ENCODE data around the gene TRMT5.

TRMT5 gene

GRCh38 chr14:60981633-60982455 lies 965 bp upstream of the TRMT5 start:
- H3K4me3 ChIP-seq (ENCODE audit: low read depth in 1 of 2, low read length in 2 of 2) = peak overlapping the region; percentile 84 to 93
- H3K9me3 ChIP-seq (ENCODE audit: insufficient read depth, low read length, severe bottlenecking) = no peaks in the 10 kb centered on the region
- TF ChIP-seq EZH2 (IDR thresholded peaks at IDR 0.05; ENCODE audit: borderline replicate concordance, low read depth, low read length, severe bottlenecking) (no peak), CTCF (IDR thresholded peaks at IDR 0.05; ENCODE audit: borderline replicate concordance, extremely low read depth, low read length, poor library complexity, severe bottlenecking) (no peak)
- peak overlapping the region; percentile 98 for H2AFZ ChIP-seq (ENCODE audit: low read depth, low read length)
- no peak for DNase-seq
- no peak for ATAC-seq (ENCODE audit: insufficient read depth, low read depth)
- H3K4me1 ChIP-seq (ENCODE audit: insufficient read depth, low read length) = peaks cover 40% of the 10 kb centered on the region
- no peaks in the 10 kb centered on the region for H4K20me1 ChIP-seq (ENCODE audit: insufficient read depth, low read length)
- H3K79me2 ChIP-seq (ENCODE audit: insufficient read depth, low read length) = peaks cover 28% of the 10 kb centered on the region
- peak overlapping the region; percentile 76 for H3K27ac ChIP-seq (ENCODE audit: low read length)
- no peaks in the 10 kb centered on the region for H3K27me3 ChIP-seq (ENCODE audit: insufficient read depth, low read length, poor library complexity)
- peak overlapping the region; percentile 88 for H3K4me2 ChIP-seq (ENCODE audit: insufficient read depth, low read length)
- H3K9ac ChIP-seq (ENCODE audit: low read depth, low read length) = peak overlapping the region; percentile 68
- H3K36me3 ChIP-seq (ENCODE audit: insufficient read depth, low read length) = 0 out of 2 replicates have a peak, but pooled peaks cover 4% of the 10 kb centered on the region

GRCh38 chr14:60977847-60978246 lies 3.0 kb downstream of the TRMT5 start:
- Histone ChIP-seq H3K27me3 (ENCODE audit: insufficient read depth, low read length, poor library complexity) (no peaks in the 10 kb centered on the region), H3K4me1 (ENCODE audit: insufficient read depth, low read length) (peaks cover 34% of the 10 kb centered on the region), H3K9ac (ENCODE audit: low read depth, low read length) (no peak overlapping the region), H3K4me2 (ENCODE audit: insufficient read depth, low read length) (no peak overlapping the region), H3K79me2 (ENCODE audit: insufficient read depth, low read length) (peaks cover 24% of the 10 kb centered on the region), H3K36me3 (ENCODE audit: insufficient read depth, low read length) (peaks cover 14% of the 10 kb centered on the region; the same call in 1 of the 2 replicates), H3K4me3 (ENCODE audit: low read depth in 1 of 2, low read length in 2 of 2) (no peak overlapping the region), H3K9me3 (ENCODE audit: insufficient read depth, low read length, severe bottlenecking) (no peaks in the 10 kb centered on the region), H2AFZ (ENCODE audit: low read depth, low read length) (no peak overlapping the region), H4K20me1 (ENCODE audit: insufficient read depth, low read length) (no peaks in the 10 kb centered on the region), H3K27ac (ENCODE audit: low read length) (no peak overlapping the region)
- ATAC-seq (ENCODE audit: insufficient read depth, low read depth) = no peak
- TF ChIP-seq CTCF (IDR thresholded peaks at IDR 0.05; ENCODE audit: borderline replicate concordance, extremely low read depth, low read length, poor library complexity, severe bottlenecking) (no peak), EZH2 (IDR thresholded peaks at IDR 0.05; ENCODE audit: borderline replicate concordance, low read depth, low read length, severe bottlenecking) (no peak)
- DNase-seq = no peak

- H3K79me2 ChIP-seq (ENCODE audit: insufficient read depth, low read length) = peaks cover 4% of the 10 kb centered on the region
- DNase-seq (no peak), ATAC-seq (ENCODE audit: insufficient read depth, low read depth) (no peak)
- no peaks in the 10 kb centered on the region for H3K9me3 ChIP-seq (ENCODE audit: insufficient read depth, low read length, severe bottlenecking)
- H3K36me3 ChIP-seq (ENCODE audit: insufficient read depth, low read length) = peaks cover 14% of the 10 kb centered on the region; the same call in 1 of the 2 replicates
- no peak overlapping the region for H3K4me2 ChIP-seq (ENCODE audit: insufficient read depth, low read length)
- H3K4me3 ChIP-seq (ENCODE audit: low read depth in 1 of 2, low read length in 2 of 2) = no peak overlapping the region
- TF ChIP-seq CTCF (IDR thresholded peaks at IDR 0.05; ENCODE audit: borderline replicate concordance, extremely low read depth, low read length, poor library complexity, severe bottlenecking) (no peak), EZH2 (IDR thresholded peaks at IDR 0.05; ENCODE audit: borderline replicate concordance, low read depth, low read length, severe bottlenecking) (no peak)
- no peaks in the 10 kb centered on the region for H3K27me3 ChIP-seq (ENCODE audit: insufficient read depth, low read length, poor library complexity)
- no peak overlapping the region for H3K9ac ChIP-seq (ENCODE audit: low read depth, low read length)
- H4K20me1 ChIP-seq (ENCODE audit: insufficient read depth, low read length) = no peaks in the 10 kb centered on the region
- no peak overlapping the region for H2AFZ ChIP-seq (ENCODE audit: low read depth, low read length)
- no peak overlapping the region for H3K27ac ChIP-seq (ENCODE audit: low read length)
- H3K4me1 ChIP-seq (ENCODE audit: insufficient read depth, low read length) = peaks cover 21% of the 10 kb centered on the region
Measured at GRCh38 chr14:60975551-60975950, 5.3 kb downstream of the TRMT5 start.

Data from DND-41 (cell line).